Ramos (cell line): ENCODE results near the gene GART.
"Not testable (repeated sequence)": the region's sequence is repeated elsewhere in the genome, so short reads cannot be mapped to it uniquely, and the experiment has no call there.

ENCODE experiments used
- in situ Hi-C: fragments of 300-500 bp; cut with MboI; formaldehyde crosslinking; loops from one replicate; pipeline ENCODE4 v1.14.3; 2022; ENCODE audit warnings: low sequenced_read_pairs; ENCODE audit not compliant: unreplicated experiment

GART gene

GRCh38 chr21:33478182-33478581 is 63.7 kb downstream of the GART start:
- in situ Hi-C loops: no loop called here

DNA sequence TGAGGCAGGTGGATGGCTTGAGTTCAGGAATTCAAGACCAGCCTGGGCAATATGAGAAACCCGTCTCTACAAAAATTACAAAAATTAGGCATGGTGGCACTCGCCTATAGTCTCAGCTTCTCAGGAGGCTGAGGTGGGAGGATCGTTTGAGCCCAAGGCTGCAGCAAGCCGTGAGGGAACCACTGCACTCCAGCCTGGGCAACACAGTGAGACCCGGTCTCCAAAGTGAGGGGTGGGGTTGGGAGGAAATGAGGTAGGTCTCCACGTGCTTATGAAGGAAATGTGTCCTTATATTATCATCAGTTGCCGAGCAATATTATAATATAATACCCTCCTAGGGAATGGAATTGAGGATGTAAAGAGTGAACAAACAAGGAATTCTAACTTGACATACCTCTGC is 64.9 kb downstream of the GART start:
- in situ Hi-C loops: no loop called here

DNA sequence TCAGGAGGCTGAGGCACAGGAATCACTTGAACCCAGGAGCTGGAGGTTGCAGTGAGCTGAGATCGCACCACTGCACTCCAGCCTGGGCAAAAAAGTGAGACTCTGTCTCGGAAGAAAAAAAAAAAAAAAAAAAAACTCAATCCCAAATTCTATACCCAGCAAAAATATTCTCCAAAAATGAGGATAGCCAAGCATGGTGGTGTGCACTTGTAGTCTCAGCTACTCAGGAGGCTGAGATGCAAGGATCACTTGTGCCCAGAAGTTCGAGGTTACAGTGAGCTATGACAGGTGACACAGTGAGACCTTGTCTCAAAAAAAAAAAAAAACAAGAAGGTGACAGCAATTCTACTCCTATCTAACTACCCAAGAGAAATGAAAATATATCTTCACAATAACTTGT is 68.6 kb downstream of the GART start:
- in situ Hi-C loops: no loop called here

- in situ Hi-C loops: no loop called here
These were observed 71.2 kb downstream of the GART start for GRCh38 chr21:33470701-33471100.

DNA sequence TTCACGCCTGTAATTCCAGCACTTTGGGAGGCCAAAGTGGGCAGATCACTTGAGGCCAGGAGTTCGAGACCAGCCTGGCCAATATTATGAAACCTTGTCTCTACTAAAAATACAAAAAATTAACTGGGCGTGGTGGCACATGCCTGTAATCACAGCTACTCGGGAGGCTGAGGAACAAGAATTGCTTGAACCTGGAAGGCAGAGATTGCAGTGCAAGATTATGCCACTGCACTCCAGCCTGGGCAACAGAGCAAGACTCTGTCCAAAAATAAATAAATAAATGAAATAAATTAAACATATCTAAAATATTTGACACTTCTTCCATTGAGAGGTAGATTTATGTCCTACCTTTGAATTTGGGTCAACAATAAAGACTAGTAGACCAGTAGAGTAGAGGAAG is 72.7 kb downstream of the GART start:
- in situ Hi-C loops: not testable (repeated sequence)

DNA sequence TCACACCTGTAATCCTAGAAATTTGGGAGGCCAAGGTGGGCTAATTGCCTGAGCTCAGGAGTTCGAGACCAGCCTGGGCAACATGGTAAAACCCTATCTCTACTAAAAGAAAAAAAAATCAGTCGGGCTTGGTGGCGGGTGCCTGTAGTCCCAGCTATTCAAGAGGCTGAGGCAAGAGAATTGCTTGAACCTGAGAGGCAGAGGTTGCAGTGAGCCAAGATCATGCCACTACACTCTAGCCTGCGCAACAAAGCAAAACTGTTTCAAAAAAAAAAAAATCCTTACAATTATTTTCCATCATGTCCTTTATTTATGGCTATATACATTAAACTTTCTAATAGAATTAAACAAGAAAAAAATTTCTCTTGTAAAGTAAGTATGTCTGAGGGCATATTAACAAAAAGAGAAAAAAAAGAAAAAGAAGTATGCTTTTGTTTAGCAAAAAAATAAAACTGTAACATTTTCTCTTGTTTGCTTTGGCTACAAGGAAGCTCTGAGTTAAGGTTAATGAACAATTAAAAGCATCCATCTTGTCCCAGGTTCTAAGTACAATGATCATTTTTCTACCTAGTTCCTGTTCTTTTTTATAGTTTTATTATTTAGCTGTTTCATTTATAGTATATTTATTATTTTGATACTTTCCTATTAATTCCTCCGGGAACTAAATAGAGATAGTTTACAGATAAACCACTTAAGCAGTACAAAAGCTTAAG is 80.2 kb downstream of the GART start:
- in situ Hi-C loops: no loop called here

GRCh38 chr21:33458861-33459260 is 83.1 kb downstream of the GART start:
- in situ Hi-C loops: loop anchor here (10.0 kb wide), 1 partner anchor 514 kb away; no protein-coding TSS in a partner anchor

- in situ Hi-C loops: loop anchor here (10.0 kb wide), 1 partner anchor 511 kb away; no protein-coding TSS in a partner anchor
These were observed 86.1 kb downstream of the GART start for GRCh38 chr21:33455686-33456446.
